ENCODE results near the gene FAM241B.
A peak's percentile ranks its signal among the peaks of the same experiment; 100 is the strongest.

FAM241B gene

DNA sequence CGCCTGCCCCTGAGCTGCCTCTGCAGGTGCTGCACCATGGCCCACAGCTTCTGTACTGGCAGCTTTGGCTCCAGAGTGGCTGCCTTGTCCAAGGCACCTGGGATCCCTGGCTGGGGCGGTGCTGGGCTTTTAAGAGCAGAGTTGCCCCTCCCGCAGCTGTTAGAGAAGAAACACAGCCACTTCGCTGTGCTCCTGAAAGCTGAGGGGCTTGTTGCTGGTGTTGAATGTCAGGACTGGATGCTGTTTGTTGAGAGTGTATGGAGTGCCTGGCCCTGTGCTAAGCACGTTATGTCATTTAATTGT is 6.2 kb downstream of the FAM241B start:
- H2AFZ ChIP-seq (ENCODE audit: low read length), result no peak overlapping the region
- H4K20me1 ChIP-seq (ENCODE audit: insufficient read depth, low read length), result no peaks in the 10 kb centered on the region
- no peaks in the 10 kb centered on the region for H3K4me1 ChIP-seq (ENCODE audit: low read length)
- no peaks in the 10 kb centered on the region for H3K79me2 ChIP-seq (ENCODE audit: low read length)
- TF ChIP-seq CTCF (IDR thresholded peaks at IDR 0.05; ENCODE audit: low read length) (no peak), EZH2phosphoT487 (IDR thresholded peaks at IDR 0.05; ENCODE audit: low read length) (no peak), EZH2 (optimal IDR thresholded peaks at IDR 0.05; ENCODE audit: low read depth, low read length) (no peak)
- H3K27me3 ChIP-seq (replicated peaks; ENCODE audit: insufficient read depth, low read length), result peaks cover 8% of the 10 kb centered on the region
- H3K36me3 ChIP-seq (replicated peaks; ENCODE audit: insufficient read depth, low read length), result no peaks in the 10 kb centered on the region
- no peaks in the 10 kb centered on the region for H3K9me3 ChIP-seq (replicated peaks; ENCODE audit: insufficient read depth, low read length)
- H3K27ac ChIP-seq (ENCODE audit: low read length), result no peak overlapping the region
- no peak for DNase-seq
- H3K9me2 ChIP-seq (replicated peaks; ENCODE audit: insufficient read depth, low read length), result no peaks in the 10 kb centered on the region
- no peak overlapping the region for H3K4me2 ChIP-seq (ENCODE audit: low read depth, low read length)
- H3F3A ChIP-seq (ENCODE audit: insufficient read depth, low read length), result no peaks in the 10 kb centered on the region
- H3K4me3 ChIP-seq (ENCODE audit: low read length), result no peak overlapping the region
- no peak overlapping the region for H3K9ac ChIP-seq (ENCODE audit: low read length)

DNA sequence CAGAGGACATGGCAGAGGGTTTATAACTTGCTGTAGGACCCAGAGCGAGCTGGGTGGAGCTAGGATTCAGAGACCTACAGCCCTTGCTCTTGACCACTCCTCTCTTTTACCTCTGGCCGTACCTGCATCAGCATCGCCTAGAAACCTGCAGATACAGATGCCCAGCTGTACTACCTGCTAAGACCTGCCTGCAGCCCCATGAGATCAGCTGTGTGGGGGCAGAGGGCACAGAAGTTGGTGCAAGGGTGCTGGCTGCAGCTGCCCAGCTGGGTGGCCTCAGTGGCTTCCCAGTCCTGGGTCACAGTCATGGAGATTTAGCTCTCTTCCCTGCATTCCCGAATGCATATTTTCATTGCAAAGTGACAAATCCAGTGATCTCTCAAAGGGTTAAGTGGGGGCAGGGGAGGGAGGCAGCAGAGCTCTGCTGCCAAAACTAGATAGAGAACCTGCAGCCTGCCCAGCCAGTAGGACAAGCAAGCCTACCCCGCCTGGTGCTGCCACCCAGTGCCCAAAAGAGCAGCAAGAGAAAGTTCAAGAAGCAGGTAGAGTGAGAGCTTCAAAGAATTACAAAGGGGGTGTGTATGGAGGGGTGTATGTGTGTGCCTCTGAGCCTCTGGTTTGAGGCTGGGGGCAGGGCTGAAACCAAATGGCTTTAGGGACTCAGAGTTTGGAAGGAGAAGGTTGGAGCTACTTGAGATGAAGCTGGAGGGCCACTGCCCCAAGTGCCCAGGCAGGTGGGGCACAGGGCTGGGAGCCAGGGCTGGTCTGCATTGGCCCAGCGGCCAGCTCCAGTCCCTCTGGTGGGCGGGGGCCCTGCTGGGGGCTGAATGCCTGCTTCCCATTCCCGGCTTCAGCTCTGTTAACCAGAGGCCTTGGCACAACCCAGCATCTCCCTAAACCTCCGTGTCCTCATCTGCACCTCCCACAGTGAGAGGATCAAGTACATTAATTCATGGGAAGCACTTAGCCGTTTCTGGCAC is 6.9 kb downstream of the FAM241B start:
- Histone ChIP-seq H3K4me3 (ENCODE audit: low read length) (no peak overlapping the region), H3K27me3 (replicated peaks; ENCODE audit: insufficient read depth, low read length) (peaks cover 14% of the 10 kb centered on the region), H3K9me2 (replicated peaks; ENCODE audit: insufficient read depth, low read length) (no peaks in the 10 kb centered on the region), H3K4me1 (ENCODE audit: low read length) (no peaks in the 10 kb centered on the region), H3K36me3 (replicated peaks; ENCODE audit: insufficient read depth, low read length) (no peaks in the 10 kb centered on the region), H3K27ac (ENCODE audit: low read length) (no peak overlapping the region), H3K79me2 (ENCODE audit: low read length) (no peaks in the 10 kb centered on the region), H4K20me1 (ENCODE audit: insufficient read depth, low read length) (no peaks in the 10 kb centered on the region), H3K9ac (ENCODE audit: low read length) (no peak overlapping the region), H3K4me2 (ENCODE audit: low read depth, low read length) (no peak overlapping the region), H3K9me3 (replicated peaks; ENCODE audit: insufficient read depth, low read length) (no peaks in the 10 kb centered on the region), H2AFZ (ENCODE audit: low read length) (no peak overlapping the region), H3F3A (ENCODE audit: insufficient read depth, low read length) (no peaks in the 10 kb centered on the region)
- peak; percentile 27 for DNase-seq
- TF ChIP-seq CTCF (IDR thresholded peaks at IDR 0.05; ENCODE audit: low read length), result peak; percentile 42
- TF ChIP-seq EZH2 (optimal IDR thresholded peaks at IDR 0.05; ENCODE audit: low read depth, low read length), result no peak
- no peak for TF ChIP-seq EZH2phosphoT487 (IDR thresholded peaks at IDR 0.05; ENCODE audit: low read length)

DNA sequence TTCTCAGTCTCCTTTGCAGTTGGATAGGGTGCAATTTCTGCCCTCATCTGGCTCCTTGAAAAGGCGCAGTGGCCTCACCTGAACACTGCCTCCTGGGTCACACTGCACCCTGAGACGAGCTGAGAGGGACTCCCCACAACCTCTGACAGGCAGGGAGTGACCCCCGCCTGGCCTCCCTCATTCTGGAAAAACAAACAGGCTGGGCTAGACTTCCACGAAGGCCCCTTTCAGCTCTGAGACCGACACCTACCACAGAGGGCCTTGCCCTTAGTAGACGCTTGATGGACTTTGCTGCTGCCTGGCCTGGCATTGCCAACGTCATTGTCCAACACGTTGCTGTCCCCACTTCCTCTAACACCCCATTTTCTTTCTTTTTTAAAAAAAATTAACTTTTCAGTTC is 8.6 kb downstream of the FAM241B start:
- Histone ChIP-seq H3K4me3 (ENCODE audit: low read length) (no peak overlapping the region), H3K4me1 (ENCODE audit: low read length) (no peaks in the 10 kb centered on the region), H3K27ac (ENCODE audit: low read length) (no peak overlapping the region)

More for the DNA sequence above, 8.6 kb downstream of the FAM241B start:
- H3K9me2 ChIP-seq (replicated peaks; ENCODE audit: insufficient read depth, low read length), result no peaks in the 10 kb centered on the region
- no peaks in the 10 kb centered on the region for H3F3A ChIP-seq (ENCODE audit: insufficient read depth, low read length)
- no peak overlapping the region for H2AFZ ChIP-seq (ENCODE audit: low read length)
- no peak for DNase-seq
- H3K4me2 ChIP-seq (ENCODE audit: low read depth, low read length), result no peak overlapping the region
- no peak overlapping the region for H3K9ac ChIP-seq (ENCODE audit: low read length)
- no peaks in the 10 kb centered on the region for H4K20me1 ChIP-seq (ENCODE audit: insufficient read depth, low read length)
- H3K9me3 ChIP-seq (replicated peaks; ENCODE audit: insufficient read depth, low read length), result no peaks in the 10 kb centered on the region
- H3K79me2 ChIP-seq (ENCODE audit: low read length), result no peaks in the 10 kb centered on the region
- TF ChIP-seq EZH2phosphoT487 (IDR thresholded peaks at IDR 0.05; ENCODE audit: low read length) (no peak), CTCF (IDR thresholded peaks at IDR 0.05; ENCODE audit: low read length) (no peak), EZH2 (optimal IDR thresholded peaks at IDR 0.05; ENCODE audit: low read depth, low read length) (no peak)
- H3K36me3 ChIP-seq (replicated peaks; ENCODE audit: insufficient read depth, low read length), result no peaks in the 10 kb centered on the region
- peaks cover 31% of the 10 kb centered on the region for H3K27me3 ChIP-seq (replicated peaks; ENCODE audit: insufficient read depth, low read length)

All from MM.1S (cell line).